B cell (primary cell): ENCODE data around the gene VASN.

Experiments
- CTCF ChIP-seq: fragments of 200-600 bp; IDR thresholded peaks from one replicate; pipeline ENCODE4 v1.8.0; 2022; ENCODE audit warnings: antibody characterized with exemption, mild to moderate bottlenecking
- EZH2 ChIP-seq: IDR thresholded peaks from 2 replicates; pipeline ENCODE4 v1.6.1; 2012; ENCODE audit warnings: borderline replicate concordance, low read depth, mild to moderate bottlenecking, moderate library complexity, low read length; ENCODE audit not compliant: insufficient read depth, poor library complexity, severe bottlenecking

GRCh38 chr16:4370151-4370550 is 1.5 kb upstream of the VASN start:
- no peak for TF ChIP-seq EZH2
- TF ChIP-seq CTCF, result no peak
